SIG-M5 treated with dmso at 0.1 percent for 504 hours (cell line): ENCODE results near the gene ATP8A2.

Source experiments
- DNase-seq: peaks from one replicate; lab custom pipeline; 2025; ENCODE audit not compliant: unreplicated experiment; lab: John Stamatoyannopoulos, UW

The ATP8A2 gene

DNA sequence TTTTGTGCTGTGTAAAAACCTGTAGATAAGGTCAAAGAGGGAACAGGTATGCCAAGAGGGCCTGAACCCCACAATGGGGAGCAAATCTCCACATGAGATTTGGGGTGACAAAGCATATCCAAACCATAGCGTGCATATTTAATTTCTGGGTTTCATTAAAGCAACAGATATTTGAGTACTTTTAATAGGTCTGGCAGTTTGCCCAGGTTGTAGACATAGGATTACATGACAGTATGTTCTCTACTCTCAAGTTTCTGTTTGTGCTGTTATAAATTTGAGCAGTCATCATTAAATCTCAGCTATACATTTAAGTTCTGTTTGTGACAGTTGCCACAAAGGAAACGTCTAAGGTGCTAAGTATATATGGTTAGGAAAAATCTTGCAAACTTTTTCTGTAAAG, 236.4 kb downstream of the ATP8A2 start:
- DNase-seq: no peak

DNA sequence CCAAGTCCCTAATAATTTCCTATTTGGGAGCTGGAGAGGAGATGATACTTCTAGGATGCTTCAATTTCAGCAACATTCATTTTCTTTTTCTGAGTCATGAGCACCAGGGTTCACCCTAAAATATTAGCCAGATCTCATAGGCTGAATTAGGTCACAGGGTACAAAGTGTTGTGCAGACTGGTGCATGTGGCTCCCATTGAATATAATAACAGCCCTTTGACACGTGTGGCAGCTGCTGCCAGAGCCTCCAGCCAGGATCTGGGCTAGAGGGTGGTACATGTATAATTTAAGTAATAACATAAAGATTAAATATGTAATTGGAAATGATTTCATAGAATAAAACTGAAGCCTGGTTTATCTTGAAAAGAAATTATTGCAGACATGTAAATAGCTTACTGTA, 244.9 kb downstream of the ATP8A2 start:
- no peak for DNase-seq

DNA sequence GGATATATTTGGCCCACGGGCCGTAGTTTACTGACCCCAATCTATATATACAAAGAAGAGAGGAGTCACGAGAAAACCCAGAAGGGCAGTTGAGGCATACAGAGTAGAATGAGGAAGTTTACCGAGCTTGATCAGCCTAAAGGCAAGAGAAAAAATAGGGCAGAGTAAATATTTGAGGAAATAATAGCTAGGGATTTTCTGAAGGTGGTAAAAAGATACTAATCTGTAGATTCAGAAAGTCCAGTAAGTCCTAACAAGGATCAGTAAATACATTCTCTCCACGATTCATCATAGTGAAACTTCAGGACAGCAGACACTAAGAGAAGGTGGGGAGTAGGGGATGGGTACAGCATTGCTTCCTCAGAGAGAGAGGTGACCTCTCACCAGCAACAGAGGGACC, 248.1 kb downstream of the ATP8A2 start:
- DNase-seq: peak; percentile 39

DNA sequence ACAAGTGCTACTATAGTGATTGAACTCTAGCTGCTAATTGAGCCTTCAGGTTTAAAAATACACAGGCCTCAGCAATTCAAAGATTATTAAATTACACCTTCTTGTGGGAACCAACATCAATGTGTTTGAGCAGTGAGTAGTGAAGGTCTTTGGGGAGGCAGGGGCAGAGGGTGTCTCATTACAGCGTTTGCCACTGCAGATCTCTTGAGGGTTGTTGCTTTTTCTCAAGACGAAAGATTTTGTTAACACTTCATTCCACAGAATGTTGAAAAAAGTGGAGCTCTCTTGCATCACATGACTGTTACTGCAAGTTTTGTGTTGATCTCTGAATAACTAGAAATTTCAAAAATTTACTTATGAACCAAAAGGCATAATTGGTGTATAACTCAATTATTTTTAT, 253.6 kb downstream of the ATP8A2 start:
- DNase-seq: no peak

DNA sequence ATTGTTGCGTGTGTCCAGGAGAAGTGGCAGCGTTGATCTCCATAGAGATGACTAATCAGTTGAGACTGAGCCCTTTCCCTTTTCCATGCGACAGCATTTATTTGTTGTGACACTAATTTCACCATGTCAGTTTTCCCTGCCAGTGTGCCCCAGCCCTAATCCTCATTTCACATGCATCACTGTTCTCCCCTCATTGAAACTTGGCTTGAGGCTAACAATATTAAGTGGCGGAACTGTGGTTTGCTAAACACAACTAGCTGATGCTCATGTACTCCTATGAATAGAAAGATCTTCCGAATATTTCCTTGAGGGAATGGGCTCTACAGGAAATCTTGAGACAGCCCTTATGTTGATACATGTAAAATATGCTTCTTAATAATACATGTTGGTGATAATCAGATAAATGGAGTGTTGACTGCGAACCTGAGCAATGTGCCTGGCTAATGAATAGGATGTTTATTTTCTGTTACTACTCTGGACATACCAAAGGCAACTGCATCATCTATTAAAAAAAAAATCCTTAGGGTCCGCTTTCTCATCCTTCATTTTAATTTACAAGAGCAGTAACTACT, 258.6 kb downstream of the ATP8A2 start:
- DNase-seq: no peak

DNA sequence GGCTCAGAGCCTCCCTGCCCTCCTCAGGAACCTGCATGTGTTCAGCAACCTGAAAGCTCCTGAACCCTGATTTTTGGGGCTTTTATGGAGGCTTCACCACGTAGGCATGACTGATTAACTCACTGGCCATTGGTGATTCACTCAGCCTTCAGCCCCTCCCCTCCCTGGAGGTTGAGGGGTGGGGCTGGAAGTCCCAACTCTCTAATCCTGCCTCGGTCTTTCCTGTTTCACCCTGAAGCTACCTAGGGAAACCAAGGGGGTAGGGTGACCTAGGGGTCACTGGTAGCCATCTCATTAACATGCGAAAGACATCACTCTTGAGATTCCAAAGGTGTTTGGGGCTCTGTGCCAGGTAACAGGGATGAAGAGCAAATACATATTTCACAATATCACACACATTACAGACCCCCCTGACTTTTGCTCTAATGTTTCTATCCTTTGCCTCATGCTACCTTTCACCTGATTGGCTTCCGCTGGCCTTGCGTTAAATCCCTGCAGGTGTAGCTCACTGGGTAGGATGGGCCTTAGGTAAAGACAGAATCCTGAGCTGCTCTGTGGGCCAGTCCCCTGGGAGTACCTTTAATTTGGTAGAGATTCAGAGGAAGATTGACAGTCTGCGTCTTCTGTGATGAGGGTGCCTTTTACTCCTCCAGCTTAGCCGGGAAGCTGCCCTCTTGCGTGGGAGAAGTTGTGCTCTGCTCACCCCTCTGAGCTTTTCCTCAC, 260.6 kb downstream of the ATP8A2 start:
- no peak for DNase-seq

DNA sequence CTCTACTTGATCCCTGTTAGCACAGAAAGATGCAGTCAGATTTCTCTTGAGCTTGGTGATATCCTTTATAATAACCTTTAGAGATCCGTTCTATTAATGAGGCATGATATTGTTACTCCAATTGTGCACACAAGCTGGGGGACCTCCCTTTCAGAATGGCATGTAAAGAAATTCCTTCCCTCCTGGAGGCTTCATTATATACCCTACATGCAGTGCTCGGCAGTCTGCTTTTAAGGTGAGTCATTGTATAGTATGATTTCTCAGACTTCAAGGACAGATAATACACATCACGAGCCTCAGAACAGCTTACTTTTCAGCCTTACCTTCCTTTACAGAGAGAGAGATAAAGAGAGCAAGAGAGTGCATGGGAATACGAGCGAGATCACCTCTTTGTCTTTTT, 261.3 kb downstream of the ATP8A2 start:
- no peak for DNase-seq

DNA sequence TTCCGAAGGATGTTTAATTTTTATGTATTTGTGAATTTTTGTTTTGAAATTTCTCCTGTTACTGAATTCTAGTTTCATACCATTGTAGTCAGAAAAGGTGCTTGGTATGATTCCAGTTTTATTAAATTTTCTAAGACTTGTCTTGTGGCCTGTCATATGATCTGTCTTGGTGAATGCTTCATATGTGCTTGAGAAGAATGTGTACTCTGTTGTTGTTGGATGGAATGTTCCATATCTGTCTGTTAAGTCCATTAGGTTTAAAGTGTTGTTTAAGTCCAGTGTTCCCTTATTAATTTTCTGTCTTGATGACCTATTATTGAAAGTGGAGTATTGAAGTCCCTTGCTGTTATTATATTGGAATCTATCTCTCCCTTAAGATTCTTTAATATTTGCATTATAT, 273.9 kb downstream of the ATP8A2 start:
- DNase-seq: no peak

DNA sequence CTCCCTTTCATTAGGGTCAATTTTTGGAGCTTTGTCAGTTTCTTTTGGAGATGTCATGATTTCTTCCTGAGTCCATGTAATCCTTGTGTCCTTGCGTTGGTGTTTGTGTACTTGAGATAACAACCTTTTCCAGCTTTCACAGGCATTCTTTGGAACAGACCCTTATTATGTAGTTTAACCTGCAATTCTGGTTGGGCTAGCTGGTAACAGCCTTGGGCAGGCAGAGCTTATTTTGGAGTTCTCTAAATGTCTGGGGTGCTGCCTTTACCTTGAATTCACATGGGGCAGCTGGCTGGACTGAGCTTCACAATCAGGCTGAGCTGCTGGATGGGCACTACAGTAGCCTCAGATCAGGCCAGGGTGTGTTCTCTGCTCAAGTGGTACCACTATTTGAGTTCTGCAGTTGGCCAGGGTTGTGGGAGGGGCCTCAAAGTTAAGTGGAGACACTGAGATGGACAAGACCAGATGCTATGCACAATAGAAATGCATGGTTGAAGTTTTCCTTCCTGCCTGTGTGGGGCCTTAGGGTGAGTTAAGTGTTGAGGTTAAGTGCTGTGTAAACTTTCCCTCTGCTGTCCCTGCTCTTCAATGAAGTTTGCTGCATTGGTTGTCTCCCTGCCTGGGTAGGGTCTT, 277.3 kb downstream of the ATP8A2 start:
- DNase-seq: peak; percentile 27

DNA sequence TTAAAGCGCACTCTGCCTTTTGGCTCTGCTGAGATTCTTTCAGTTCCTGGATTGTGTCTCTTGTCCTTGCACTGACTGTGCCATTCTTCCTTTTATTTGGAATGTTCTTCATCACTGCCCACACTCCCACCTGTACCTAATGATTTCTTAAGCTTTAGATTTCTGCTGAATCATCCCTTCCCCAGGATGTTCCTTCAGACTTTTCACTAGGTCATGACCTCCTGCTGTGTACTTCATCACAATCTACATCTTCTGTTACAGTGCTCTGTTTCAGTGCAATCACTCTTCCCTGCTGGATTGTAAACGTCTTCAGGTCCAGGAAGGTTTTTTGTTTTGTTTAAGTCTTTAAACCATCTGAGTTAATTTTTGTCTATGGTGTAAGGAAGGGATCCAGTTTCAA, 281.0 kb downstream of the ATP8A2 start:
- no peak for DNase-seq

DNA sequence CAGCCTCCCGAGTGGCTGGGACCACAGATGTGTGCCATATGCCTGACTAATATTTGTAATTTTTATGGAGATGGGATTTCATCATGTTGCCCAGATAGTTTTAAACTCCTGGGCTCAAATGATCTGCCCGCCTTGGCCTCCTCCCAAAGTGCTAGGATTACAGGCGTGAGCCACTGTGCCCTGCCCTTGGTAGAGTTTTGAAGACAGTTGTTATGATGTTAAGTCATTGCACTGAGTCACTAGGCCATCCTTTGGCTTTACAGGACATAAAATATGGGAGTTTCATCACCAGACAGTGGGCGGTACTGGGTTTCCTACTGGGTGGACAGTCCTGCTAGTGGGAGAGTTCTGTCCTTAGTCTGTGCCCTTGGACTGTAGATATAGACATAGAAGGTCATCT, 282.5 kb downstream of the ATP8A2 start:
- DNase-seq: no peak

DNA sequence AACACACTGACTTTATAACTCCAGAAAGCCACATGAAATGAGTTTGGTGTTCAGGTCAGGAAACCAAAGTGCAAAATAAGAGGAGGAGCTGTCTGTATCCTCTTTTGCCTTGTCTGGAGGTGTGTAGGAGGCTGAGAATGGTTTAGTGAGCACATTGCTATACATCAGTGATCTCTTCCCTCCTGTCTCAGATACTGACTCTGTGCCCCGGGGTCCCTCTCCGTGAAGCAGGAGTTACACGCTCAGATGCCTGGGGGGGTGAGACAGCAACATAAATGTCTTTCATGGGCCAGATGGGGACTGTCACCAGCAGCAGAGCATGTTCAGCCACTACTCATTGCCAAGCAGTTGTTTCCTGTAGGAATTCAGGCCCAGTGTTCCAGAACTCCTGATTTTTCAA, 285.4 kb downstream of the ATP8A2 start:
- DNase-seq: no peak

DNA sequence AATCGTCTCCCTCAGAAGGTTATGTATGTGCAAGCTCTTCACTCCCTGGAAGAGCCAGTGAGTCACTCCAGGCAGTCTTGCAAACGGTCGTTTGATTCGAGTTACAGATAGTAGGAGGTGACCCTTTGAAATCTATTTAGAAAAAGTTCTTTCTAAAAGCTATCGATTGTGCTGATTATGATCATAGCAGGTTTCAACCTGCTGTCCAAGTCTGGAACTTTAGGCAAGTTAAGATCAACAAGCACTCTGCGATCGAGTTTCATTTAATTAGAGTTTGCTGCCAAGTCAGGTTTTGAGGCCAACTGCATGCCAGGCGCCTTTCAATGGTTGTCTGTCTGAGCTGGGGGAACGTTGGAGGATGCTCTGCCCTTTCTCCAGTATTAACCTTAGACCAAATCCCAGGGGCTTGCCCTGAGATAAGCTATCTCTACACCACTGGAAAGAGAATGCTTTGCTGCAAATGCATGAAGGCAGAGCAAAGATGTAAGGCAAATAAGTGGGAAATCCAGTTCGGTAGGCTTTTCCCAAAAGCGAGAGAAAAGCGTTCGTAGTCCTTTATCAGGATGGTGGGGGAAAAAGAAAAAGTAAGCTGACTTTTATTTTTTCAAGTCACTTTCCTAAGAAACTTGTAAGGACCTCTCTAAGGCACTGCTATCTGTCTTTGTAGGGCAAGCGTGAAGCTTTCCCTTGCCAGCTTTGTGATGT, 287.5 kb downstream of the ATP8A2 start:
- DNase-seq: peak; percentile 18

DNA sequence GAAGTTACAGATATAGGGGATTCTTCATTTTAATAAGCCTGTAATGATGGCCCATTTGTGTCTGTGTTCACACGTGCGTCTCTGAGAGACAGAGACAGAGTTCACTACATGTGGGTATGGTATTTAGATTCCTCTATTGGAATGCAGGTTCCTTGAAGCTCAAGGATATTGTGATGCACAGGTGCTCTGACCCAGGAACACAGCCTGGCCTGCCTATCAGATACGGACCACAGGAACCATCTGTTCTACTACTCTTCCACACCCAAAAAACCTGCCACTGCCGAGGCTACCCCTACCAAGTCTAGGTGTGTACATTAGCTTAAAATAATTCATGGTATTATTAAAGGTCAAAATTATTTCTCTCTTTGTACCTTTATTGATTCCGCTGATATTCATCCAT, 289.2 kb downstream of the ATP8A2 start:
- DNase-seq: no peak

DNA sequence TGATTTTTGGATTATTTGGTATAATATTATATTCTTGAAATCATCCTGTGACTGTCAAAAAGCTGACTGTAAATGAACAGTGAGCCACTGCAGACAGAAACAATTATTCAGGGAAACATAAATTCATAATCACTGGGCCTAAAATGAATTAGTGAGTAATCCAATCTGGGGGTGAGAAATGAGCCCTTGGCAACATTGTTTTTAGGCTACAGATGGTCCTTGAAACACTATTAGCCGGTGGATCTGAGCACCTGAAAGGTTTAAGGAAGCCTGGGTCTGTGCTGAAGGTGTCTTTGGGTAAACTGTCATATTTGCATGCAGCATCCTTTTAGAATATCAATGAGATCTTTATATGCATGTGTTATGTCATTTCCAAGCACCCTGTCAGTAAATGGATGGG, 290.7 kb downstream of the ATP8A2 start:
- no peak for DNase-seq

DNA sequence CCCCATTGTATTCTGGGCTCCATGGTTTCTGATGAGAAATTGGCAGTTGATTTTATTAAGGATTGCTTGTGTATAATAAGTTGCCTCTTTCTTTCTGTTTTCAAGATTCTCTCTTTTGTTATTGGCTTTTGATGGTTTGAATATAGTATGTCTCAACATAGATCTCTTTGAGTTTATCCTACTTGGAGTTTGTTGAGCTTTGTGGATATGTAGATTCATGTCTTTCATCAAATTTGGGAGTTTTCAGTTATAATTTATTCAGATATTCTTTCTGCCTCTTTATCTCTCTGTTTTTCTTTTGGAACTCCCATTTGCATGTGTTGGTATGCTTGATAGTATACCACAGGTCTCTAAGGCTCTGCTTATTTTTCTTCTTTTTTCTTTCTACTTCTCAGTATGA, 296.6 kb downstream of the ATP8A2 start:
- DNase-seq: no peak

DNA sequence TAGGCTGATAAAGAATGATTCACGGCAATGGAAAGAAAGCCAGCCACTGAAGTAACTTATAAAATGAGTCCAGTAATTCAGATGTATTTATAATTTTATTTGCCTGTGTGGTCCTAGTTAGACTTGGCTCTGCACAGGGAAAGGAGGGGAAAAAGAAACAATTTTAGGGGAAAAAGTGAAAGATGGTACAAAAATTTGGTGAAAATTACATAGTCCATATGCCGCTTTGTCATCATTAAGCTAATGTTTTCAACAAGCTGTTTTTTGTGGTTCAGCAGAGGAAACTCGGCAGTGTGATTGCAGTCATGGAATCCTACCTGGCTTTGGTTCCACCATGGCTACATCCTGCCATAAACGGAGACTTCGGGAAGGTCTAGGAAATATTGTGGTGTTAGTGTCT, 301.9 kb downstream of the ATP8A2 start:
- no peak for DNase-seq

DNA sequence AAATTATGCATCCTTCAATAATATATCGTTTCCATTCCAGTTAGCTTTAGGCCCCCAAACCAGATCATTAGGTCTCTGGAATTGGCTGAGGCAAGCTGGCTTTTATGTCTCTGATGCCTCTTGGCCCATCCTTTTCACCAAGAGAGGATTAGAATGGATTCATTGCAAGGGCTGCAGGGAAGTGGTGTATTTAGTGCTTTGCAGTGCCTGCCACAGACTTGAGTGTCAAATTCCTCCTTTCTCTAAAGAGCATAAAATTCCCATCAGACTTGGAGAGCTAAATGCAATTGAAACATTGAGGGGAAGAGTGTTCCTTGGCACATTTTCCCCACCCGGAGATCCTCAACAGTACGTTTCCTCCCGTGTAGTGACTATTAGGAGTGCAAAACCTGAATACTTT, 302.6 kb downstream of the ATP8A2 start:
- DNase-seq: no peak

DNA sequence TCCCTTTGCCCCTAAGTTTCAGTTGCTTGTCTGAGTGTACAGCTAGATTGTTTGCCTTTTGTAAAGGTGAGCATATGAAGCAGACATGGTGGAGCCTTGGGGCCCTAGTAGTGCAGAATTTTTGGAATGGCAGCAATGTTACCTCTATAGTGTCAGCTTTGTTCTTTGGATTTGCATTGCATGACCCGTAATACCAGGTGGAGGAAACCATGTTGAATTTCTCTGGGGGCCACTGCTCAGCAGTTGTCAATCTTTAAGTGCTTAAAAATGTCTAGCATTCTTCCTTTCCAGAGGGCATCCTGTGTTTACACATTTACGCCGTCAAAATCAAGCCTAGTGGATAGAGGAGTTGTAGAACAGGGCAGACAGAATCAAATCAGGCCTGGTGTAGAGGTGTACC, 303.3 kb downstream of the ATP8A2 start:
- no peak for DNase-seq

DNA sequence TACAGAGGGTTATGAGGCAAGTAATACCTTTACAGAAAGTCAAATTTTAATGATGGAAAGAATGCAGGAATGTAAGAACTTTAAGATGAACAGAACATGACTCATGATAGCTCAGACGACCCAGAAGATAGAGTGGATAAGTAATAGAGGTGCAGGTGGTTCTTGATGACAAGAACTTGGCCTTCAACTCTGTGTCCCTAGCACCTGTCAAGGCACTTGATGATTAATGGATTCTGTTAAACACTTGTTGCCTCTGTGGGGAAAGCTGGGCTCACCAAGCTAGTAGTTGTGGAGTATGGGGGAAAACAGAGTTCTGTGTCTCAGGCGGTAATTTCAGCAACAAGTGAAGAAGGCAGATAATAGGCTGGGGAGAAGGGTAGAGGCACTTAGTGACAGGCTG, 306.2 kb downstream of the ATP8A2 start:
- DNase-seq: no peak

DNA sequence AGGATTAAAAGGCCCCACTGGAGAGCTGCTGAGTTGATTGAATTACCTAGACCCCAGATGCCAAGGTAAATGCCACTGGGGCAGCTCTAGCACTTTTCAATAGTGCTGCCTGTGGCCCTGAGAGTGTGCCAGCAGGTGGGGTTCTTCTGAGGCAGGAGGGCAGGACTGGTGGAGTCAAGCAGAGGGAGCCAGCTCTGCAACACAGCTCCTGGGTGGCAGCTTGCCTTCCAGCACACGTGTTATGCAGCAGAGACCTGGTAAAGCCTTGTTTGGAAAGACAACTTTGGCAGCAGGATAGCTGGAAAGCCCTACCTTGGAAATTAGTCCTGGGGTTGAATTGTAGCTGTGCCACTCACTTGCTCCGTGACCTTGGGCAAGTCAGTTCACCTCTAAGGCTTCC, 306.6 kb downstream of the ATP8A2 start:
- peak; percentile 8 for DNase-seq

DNA sequence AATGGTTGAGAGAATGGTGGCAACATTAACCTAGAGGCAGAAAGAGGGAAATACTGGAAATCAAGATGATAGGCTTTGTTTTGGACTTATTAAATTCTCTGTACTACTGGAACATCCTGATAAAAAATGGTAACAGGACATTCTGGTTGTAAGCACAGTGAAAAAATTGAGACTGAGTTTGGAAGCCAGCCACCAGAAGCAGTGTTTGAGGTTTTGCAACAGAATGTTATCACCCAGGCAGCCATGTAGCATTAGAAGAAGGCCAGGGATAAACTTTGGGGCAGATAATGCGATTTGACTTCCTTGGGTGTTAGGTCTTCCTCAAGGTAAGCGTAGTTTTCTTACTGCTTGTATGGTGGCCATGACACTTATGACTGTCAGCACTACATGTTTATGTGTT, 307.4 kb downstream of the ATP8A2 start:
- no peak for DNase-seq
